NCI-H2196 (cell line): ENCODE measurements around the gene IFI44L.

Experiments used
- DNase-seq: peaks from one replicate; lab custom pipeline; 2025; ENCODE audit not compliant: unreplicated experiment; lab: John Stamatoyannopoulos, UW

The IFI44L gene

GRCh38 chr1:78619803-78620579 is at the start of gene IFI44L:
IFI44L (plus strand) TSS chr1:78620448; CDS start chr1:78627916, 7,468 bp downstream.
- no peak for DNase-seq

DNA sequence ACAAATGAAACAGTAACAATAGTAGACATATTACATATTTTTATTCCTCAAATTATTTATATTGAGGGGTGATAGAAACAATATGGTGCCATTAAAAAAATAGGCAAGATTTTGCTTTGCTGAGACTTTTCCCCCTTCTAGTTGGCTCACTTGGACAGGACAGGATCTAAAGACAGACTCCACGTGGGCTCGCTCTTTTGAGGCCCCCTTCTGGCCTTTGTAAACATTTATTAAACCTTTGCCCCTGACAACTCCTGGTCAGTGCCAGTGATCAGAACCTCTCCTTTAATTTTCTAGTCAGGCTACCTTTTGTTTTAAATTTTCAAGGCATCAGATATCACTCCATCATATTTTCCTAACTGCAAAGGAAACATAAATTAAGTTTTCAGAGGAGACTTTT is 49.7 kb upstream of the IFI44L start:
- no peak for DNase-seq

- no peak for DNase-seq
Observed at GRCh38 chr1:78577257-78578100, 42.8 kb upstream of the IFI44L start.

DNA sequence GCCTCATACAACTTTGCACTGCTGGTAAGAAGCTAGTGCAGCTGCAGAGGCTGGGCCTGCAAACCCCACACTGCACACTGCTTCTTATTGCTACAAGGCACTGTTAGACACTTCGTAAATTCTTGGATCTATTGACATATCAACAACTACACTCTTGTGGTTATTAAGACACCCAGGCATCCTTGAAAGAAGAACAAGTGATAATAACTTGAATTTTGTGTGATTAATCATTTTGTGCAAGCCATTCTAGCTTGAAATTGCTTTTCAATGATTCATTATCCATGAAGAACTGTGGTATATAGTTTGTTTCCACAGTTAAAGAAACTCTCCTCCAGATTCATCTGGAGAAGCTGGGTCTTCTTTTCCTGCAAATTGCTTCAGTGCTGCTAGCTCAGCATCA is 33.7 kb upstream of the IFI44L start:
- DNase-seq: no peak

DNA sequence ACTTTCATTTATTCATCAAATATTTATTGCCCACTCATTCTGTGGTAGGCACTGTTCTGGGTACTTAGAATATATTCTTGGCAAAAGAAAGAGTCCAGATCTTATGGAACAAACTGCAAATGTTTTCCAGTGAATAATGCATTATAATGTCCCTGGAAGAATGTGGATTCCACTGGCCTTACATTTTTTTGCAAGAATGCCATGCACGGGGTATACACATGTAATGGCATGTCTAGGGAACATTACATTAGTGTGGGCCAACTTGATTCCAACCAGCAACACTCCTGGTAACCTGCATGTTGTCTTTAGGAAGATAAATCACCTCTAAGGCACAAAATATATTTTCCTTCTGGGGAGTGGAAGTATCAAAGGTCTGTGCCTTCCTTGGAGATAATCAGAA is 33.0 kb upstream of the IFI44L start:
- DNase-seq: no peak

- DNase-seq: no peak
Observed at GRCh38 chr1:78591971-78592370, 28.3 kb upstream of the IFI44L start.

DNA sequence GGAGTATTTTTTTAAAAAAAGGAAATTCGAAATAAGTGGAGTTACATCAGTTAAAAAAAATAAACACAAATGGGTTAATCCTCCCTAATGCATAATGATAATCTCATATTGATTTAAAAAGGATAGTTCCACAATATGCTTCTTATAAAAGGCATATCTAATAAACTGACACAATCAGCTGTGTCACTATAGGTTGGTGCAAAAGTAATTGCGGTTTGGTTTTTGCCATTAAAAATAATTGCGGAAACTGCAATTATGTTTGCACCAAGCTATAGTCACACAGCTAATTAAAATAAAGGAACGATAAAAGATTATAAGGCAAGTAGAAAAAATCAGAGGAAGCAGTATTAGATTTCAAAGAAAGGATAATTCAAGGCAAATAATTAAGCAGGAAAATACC is 21.0 kb upstream of the IFI44L start:
- no peak for DNase-seq

DNA sequence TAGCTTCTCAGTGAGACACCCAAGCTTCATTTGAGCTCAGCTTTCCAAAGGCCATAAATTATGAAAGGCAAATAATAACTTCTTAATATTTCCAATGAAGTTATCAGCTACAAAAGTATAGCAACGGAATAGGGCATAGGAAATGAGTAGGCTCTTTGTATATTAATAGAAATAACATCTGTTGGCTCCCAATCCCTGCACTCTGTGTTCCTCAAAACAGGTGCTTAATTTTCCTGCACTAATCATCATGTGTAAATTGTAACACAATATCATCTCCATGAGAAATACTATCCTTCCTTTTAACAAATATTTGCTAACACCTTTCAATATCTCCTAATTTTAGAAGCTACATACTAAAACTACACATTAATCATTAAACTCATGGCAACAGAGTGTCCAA is 19.2 kb upstream of the IFI44L start:
- DNase-seq: no peak

DNA sequence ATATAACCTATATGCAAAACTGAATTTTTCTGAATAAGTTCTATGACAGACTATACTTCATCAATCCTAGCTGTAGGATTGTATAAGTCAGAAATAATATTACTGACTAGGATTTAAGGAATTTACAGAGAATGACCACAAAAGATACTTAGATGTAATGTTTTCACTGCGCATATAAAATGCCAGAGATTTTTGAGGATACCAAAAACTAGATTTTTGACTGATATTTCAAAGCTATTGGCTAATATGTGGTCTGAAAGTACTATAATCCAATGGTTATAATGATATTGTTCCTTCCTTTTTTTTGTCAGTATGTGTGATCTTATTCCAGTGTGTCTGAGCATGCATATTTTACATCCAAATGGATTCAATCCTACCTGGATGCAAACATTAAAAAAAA is 17.0 kb upstream of the IFI44L start:
- no peak for DNase-seq

DNA sequence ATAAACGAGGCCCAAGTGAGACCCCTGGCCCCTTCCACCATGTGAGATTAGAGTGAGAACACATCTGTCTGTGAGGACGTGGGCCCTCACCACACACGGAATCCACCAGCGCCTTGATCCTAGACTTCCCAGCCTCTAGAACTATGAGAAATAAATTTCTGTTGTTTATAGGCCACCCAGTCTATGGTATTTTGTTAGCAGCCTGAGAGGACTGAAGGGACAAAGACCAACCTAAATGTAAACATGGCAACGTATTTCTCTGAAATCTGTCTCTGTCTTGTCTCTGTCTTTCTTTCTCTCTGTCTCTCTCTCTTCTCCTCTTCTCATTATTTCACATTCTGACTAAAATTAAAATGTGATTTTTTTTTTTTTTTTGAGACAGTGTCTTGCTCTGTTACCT is 15.6 kb upstream of the IFI44L start:
- no peak for DNase-seq

DNA sequence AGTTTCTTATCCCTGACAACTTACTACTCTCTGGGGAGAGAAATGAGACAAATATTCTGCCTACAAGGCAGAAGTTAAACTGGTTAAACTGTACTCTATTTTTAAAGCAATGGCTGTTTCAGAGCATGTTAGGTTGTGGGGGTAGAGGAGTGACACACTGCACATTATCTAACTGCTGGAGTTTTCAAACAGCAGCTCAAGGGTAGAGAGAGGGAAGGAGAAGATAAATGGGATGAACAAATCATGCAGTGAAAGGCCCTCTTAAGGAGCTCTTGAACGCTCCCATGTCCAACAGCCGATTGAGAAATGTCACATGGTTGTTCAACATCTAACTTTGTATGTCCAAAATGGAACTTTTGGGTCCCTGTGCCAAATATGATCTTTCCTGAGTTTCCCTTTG is 14.0 kb upstream of the IFI44L start:
- DNase-seq: no peak

- no peak for DNase-seq
Observed at GRCh38 chr1:78607334-78607927, 12.8 kb upstream of the IFI44L start.

DNA sequence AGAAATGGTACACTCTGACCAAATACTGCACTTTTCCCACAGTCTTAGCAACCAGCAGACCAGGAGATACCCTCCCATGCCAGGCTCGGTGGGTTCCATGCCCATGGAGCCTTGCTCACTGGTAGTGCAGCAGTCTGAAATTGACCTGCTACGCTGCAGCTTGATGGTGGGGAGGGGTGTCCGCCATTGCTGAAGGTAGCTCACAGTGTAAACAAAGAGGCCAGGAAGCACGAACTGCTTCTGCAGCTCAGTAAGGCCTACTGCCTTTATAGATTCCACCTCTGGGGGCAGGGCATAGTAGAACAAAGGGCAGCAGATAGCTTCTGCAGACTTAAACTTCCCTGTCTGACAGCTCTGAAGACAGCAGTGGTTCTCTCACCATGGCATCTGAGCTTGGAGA is 12.3 kb upstream of the IFI44L start:
- no peak for DNase-seq

- peak; percentile 71 for DNase-seq
Observed at GRCh38 chr1:78617615-78618026, 2.6 kb upstream of the IFI44L start.

DNA sequence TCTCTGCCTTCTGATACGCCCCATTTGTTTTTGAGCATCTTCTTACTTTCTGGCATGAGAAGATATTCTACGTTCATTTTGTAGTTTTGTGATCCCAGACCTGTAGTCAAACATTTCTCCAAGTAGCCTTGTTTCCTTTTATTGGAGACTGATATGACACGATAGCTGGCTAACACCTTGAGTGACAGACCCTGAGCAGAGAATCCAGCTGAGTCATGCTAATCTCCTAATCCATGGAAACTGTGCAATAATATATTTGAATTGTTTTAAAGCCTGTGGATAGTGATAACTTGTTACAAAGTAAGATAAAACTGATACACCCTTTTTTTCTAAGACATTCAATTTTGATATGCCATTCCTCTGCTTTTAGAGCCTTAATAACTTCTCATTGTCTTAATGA is 1.2 kb upstream of the IFI44L start:
- DNase-seq: no peak

DNA sequence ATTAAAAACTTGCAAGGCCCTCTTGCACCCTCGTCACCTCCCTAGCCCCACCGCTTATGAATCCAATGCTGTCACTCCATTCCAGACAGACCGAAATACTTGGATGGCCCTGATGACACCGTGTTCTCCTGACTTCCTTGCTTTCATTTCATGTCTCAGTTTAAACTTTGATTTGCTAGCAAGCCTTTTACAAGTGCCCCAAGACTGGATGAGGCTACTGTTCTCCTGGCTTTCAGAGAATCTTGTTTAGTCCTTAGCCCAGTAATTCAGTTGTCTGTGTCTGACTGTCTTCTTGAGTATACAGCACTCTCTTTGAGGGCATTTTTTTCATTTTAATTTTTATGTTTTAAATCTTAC is 824 bp upstream of the IFI44L start:
- DNase-seq: no peak

DNA sequence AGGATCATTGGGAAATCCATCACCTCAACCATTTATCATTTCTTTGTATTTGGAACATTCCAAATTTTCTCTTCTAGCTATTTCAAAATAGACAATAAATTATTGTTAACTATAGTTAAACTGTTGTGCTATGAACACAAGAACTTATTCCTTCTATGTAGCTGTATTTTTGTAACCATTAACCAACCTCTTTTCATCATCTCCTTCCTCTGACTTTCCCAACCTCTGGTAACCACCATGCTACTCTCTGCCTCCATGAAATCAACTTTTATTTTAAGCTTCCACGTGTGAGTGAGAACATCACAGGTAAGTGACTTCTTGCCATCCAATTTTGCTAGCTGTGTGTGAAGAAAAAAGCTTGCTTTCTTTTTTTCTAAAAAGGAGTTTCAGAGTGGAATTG is 418 bp downstream of the IFI44L start:
- no peak for DNase-seq

DNA sequence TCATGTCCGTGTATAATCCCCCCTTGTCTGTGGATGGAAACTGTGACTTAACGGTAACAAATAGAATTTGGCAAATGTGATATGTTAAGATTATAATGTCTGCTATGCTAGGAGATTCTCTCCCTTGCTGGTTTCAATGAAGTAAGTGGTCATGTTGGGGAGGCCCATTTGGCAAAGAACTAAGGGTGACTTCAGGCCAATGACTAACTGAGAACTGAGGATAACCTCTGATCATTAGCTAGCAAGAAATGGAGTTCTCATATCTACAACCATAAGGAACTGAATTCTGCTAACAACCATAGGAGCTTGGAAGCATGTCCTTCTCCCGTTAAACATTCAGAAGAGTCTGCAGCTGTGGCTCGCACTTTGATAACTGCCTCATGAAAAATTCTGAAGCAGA is 2.3 kb downstream of the IFI44L start:
- DNase-seq: no peak

DNA sequence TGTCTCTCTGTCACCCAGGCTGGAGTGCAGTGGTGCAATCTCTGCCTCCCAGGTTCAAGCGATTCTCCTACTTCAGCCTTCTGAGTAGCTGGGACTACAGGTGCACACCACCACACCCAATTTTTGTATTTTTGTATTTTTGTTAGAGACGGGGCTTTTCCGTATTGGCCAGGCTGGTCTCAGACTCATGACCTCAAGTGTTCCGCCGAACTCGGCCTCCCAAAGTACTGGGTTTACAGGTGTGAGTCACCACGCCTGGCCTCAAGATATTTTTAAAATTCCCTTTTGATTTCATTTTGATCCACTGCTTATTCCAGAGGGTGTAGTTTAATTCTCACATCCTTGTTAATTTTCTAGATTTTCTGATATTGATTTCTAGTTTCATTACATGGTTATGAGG is 3.8 kb downstream of the IFI44L start:
- no peak for DNase-seq

DNA sequence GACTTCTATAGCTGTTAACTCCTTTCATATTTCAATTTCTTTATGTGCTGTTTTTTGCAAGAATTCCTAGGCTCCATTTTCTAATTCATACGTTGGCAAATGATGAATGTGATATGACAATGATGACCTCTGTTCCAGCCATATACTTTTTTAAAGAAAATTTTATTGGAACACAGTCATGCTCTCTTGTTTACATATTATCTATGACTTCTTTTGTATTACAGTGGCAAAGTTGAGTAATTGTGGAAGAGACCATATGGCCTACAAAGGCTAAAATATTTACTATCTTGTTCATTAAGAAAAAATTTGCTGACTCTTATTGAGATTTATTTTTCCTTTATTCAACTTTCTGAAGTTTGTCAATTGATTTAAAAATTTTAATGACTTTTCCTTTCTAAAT is 7.1 kb downstream of the IFI44L start:
- no peak for DNase-seq

DNA sequence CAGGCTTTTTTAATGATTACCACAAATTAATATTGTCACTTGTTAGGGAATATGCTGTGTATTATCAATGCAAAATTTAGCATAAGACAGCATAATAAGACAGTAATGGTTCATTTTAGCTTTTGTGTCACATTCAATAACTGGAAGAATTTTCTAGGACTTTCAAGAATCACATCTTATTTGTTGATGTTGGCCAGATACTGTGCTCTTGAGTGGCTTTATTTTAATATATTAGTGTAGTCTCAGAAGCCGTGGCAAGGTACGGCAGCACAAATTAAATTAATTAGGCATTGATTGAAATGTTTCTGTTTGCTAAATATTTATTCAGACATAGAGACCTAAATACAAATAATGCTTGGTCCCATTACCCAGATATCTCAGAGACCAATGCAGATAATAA is 10.4 kb downstream of the IFI44L start:
- no peak for DNase-seq

- no peak for DNase-seq
Observed at GRCh38 chr1:78633209-78633608, 13.0 kb downstream of the IFI44L start.
